Measurements from ENCODE around the gene MMP28. TPM values are rescaled to one million over a fixed set of nuclear protein-coding genes. Genes with fewer than 3 reads are reported as not detected.
A peak's percentile ranks its signal among the peaks of the same experiment; 100 is the strongest.

The MMP28 gene
- total and polyA plus RNA-seq, 2 of the 4 experiments (the other 2 are of a cell fraction) = 0.18 TPM; not detected in 1

GRCh38 chr17:35808962-35809854 is 13.8 kb upstream of the MMP28 start, which contains the start of gene TAF15 (continued):
- TF ChIP-seq ELK1 (IDR thresholded peaks at IDR 0.05; ENCODE audit: borderline replicate concordance, low read depth, low read length) (no peak), MXI1 (IDR thresholded peaks at IDR 0.05; ENCODE audit: borderline replicate concordance, low read depth, low read length) (peak; percentile 63; the same call in 1 of the 2 replicates), MAFK (IDR thresholded peaks at IDR 0.05; ENCODE audit: low read depth, low read length) (no peak)

Measured in IMR-90 (cell line).